ENCODE results near the gene GNAO1. TPM values are rescaled to one million over a fixed set of nuclear protein-coding genes. Genes with fewer than 3 reads are reported as not detected.
"Not testable (repeated sequence)": the region's sequence is repeated elsewhere in the genome, so short reads cannot be mapped to it uniquely, and the experiment has no call there.

Gene GNAO1
- total and polyA plus RNA-seq, 9 of the 15 experiments (the other 6 are each of a cell fraction or from before 2014, with no cell fraction given) = 0.07 to 0.42 (median 0.08) TPM; not detected in 5

DNA sequence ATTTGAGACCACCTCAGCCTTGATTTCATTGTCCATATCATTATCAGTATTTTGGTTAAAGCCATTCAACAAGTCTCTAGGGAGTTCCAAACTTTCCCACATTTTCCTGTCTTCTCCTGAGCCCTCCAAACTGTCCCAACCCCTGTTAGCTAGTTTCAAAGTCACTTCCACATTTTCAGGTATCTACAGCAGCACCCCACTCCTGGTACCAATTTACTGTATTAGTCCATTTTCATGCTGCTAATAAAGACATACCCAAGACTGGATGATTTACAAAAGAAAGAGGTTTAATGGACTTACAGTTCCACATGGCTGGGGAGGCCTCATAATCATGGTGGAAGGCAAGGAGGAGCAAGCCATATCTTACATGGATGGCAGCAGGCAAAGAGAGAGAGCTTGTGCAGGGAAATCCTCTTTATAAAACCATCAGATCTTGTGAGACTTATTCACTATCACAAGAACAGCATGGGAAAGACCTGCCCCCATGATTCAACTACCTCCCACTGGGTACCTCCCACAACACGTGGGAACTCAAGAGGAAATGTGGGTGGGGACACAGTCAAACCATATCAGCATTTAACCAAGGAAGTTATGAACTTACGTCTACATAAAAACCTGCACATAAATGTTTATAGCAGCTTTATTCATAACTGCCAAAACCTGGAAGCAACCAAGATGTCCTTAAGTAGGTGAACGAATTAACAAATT lies 189.6 kb downstream of the GNAO1 start:
- TF ChIP-seq CBX5 (IDR thresholded peaks at IDR 0.05; ENCODE audit: borderline replicate concordance, low read depth) (0 out of 2 replicates have a peak, but pooled peaks have one; percentile 33), ZNF707 (CRISPR knock-in tag; conservative IDR thresholded peaks at IDR 0.05) (peak; percentile 99), TRIM28 (IDR thresholded peaks at IDR 0.05) (peak; percentile 85), CBX3 (IDR thresholded peaks at IDR 0.05; ENCODE audit: borderline replicate concordance in 1 of 2, low read length in 2 of 2) (peak in 1 of 2 experiments; percentile 60; a peak in 1 of 3 replicates)
- H3K27ac ChIP-seq (ENCODE audit: extremely low read depth, low read depth, low read length); H2AFZ ChIP-seq (ENCODE audit: low read depth, low read length); H4K20me1 ChIP-seq (replicated peaks; ENCODE audit: control insufficient read depth, insufficient read depth, low read length); H3K27me3 ChIP-seq (ENCODE audit: control insufficient read depth in 2 of 2, insufficient read depth in 2 of 2, low read length in 2 of 2); CTCF ChIA-PET (ENCODE audit: low intra/inter-chr PET ratio); H3K9me1 ChIP-seq (ENCODE audit: control insufficient read depth, insufficient read depth, low read length); intact Hi-C loops (cut with micrococcal nuclease); H3K4me3 ChIP-seq; DNase-seq (ENCODE audit: extremely low read depth in 1 of 4, low spot score in 3 of 4); in situ Hi-C loops (cut with MboI); H3K4me2 ChIP-seq (ENCODE audit: insufficient read depth, low read length); ATAC-seq; BruUV-seq (replicated peaks); H3K4me1 ChIP-seq (replicated peaks in 1 of 2; ENCODE audit: control insufficient read depth in 2 of 2, insufficient read depth in 2 of 2, low read length in 2 of 2); H3K9ac ChIP-seq (ENCODE audit: insufficient read depth in 1 of 2, low read depth in 2 of 2, low read length in 2 of 2); FAIRE-seq: not testable (repeated sequence)
- POLR2A ChIA-PET = interaction anchor here (1.8 kb wide), 1 partner anchor 10 kb away, joined by 9 read pairs; no protein-coding TSS in a partner anchor
- peaks cover 71% of the 10 kb centered on the region for H3K36me3 ChIP-seq (ENCODE audit: control insufficient read depth, insufficient read depth, low read length)
- WGBS (ENCODE audit: insufficient coverage, low coverage, missing lambda C conversion rate) = 90% methylated on average over 3 of the region's 3 CpGs
- H3K9me3 ChIP-seq (replicated peaks; ENCODE audit: control insufficient read depth, insufficient read depth, low read depth, low read length) = peaks cover 11% of the 10 kb centered on the region
- H3K79me2 ChIP-seq (ENCODE audit: control insufficient read depth, insufficient read depth, low read length) = peaks cover 16% of the 10 kb centered on the region; the same call in 2 of the 3 replicates

GRCh38 chr16:56382459-56382858 lies 191.2 kb downstream of the GNAO1 start:
- Histone ChIP-seq H2AFZ (ENCODE audit: low read depth, low read length) (no peak overlapping the region), H3K79me2 (ENCODE audit: control insufficient read depth, insufficient read depth, low read length) (peaks cover 5% of the 10 kb centered on the region; the same call in 2 of the 3 replicates), H3K27me3 (ENCODE audit: control insufficient read depth in 2 of 2, insufficient read depth in 2 of 2, low read length in 2 of 2) (no peaks in the 10 kb centered on the region), H3K4me1 (replicated peaks in 1 of 2; ENCODE audit: control insufficient read depth in 2 of 2, insufficient read depth in 2 of 2, low read length in 2 of 2) (no peaks in the 10 kb centered on the region), H3K9ac (ENCODE audit: insufficient read depth in 1 of 2, low read depth in 2 of 2, low read length in 2 of 2) (no peak overlapping the region), H4K20me1 (replicated peaks; ENCODE audit: control insufficient read depth, insufficient read depth, low read length) (no peaks in the 10 kb centered on the region), H3K27ac (ENCODE audit: extremely low read depth, low read depth, low read length) (no peak overlapping the region), H3K4me2 (ENCODE audit: insufficient read depth, low read length) (no peak overlapping the region), H3K36me3 (ENCODE audit: control insufficient read depth, insufficient read depth, low read length) (peaks cover 83% of the 10 kb centered on the region), H3K9me3 (replicated peaks; ENCODE audit: control insufficient read depth, insufficient read depth, low read depth, low read length) (peaks cover 11% of the 10 kb centered on the region), H3K9me1 (ENCODE audit: control insufficient read depth, insufficient read depth, low read length) (no peaks in the 10 kb centered on the region), H3K4me3 (no peak overlapping the region)
- FAIRE-seq (no peak), ATAC-seq (no peak), DNase-seq (ENCODE audit: extremely low read depth in 1 of 4, low spot score in 3 of 4) (no peak)
- POLR2A ChIA-PET = interaction anchor here (0.6 to 1.7 kb wide), 3 partner anchors 17 to 829 kb away, joined by 3 to 13 read pairs (median 3); no protein-coding TSS in a partner anchor
- BruUV-seq (replicated peaks) = no TSS peak
- TF ChIP-seq ETS2 (tag; IDR thresholded peaks at IDR 0.05; ENCODE audit: borderline replicate concordance, poor library complexity, severe bottlenecking) (no peak), ZBTB1 (CRISPR knock-in tag; IDR thresholded peaks at IDR 0.05; ENCODE audit: borderline replicate concordance, low read depth) (no peak), NR2C1 (IDR thresholded peaks at IDR 0.05) (no peak), NR2C1 (tag; IDR thresholded peaks at IDR 0.05) (no peak), CHD1 (IDR thresholded peaks at IDR 0.05; ENCODE audit: low read length) (no peak), FUS (optimal IDR thresholded peaks at IDR 0.05; ENCODE audit: low read depth, low read length) (no peak)
- TF ChIP-seq, protein P1, sequence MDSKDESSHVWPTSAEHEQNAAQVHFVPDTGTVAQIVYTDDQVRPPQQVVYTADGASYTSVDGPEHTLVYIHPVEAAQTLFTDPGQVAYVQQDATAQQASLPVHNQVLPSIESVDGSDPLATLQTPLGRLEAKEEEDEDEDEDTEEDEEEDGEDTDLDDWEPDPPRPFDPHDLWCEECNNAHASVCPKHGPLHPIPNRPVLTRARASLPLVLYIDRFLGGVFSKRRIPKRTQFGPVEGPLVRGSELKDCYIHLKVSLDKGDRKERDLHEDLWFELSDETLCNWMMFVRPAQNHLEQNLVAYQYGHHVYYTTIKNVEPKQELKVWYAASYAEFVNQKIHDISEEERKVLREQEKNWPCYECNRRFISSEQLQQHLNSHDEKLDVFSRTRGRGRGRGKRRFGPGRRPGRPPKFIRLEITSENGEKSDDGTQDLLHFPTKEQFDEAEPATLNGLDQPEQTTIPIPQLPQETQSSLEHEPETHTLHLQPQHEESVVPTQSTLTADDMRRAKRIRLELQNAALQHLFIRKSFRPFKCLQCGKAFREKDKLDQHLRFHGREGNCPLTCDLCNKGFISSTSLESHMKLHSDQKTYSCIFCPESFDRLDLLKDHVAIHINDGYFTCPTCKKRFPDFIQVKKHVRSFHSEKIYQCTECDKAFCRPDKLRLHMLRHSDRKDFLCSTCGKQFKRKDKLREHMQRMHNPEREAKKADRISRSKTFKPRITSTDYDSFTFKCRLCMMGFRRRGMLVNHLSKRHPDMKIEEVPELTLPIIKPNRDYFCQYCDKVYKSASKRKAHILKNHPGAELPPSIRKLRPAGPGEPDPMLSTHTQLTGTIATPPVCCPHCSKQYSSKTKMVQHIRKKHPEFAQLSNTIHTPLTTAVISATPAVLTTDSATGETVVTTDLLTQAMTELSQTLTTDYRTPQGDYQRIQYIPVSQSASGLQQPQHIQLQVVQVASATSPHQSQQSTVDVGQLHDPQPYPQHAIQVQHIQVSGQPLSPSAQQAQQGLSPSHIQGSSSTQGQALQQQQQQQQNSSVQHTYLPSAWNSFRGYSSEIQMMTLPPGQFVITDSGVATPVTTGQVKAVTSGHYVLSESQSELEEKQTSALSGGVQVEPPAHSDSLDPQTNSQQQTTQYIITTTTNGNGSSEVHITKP (IDR thresholded peaks at IDR 0.05; ENCODE audit: partially characterized antibody) = no peak
- CTCF ChIA-PET (ENCODE audit: low intra/inter-chr PET ratio) = no interaction called here
- 89% methylated on average over 4 of the region's 4 CpGs for WGBS (ENCODE audit: insufficient coverage, low coverage, missing lambda C conversion rate)
- in situ Hi-C loops (cut with MboI) = no loop called here
- intact Hi-C loops (cut with micrococcal nuclease) = no loop called here
